GM12878 (cell line): ENCODE results near the gene CATSPER4. TPM values are rescaled to one million over a fixed set of nuclear protein-coding genes. Genes with fewer than 3 reads are reported as not detected.
A peak's percentile ranks its signal among the peaks of the same experiment; 100 is the strongest.

Experiments
- ATAC-seq: fragments of 200-7000 bp; cut with Tn5 transposase; 3 replicates; pipeline ENCODE4 v1.9.1; 2020; ENCODE audit warnings: mild to moderate bottlenecking, moderate library complexity
- BruUV-seq: library from RNA; stranded (reverse); fragments of 400-500 nt; replicated peaks from 2 replicates; lab custom pipeline; 2021; lab: Mats Ljungman, UMichigan
- CTCF ChIA-PET: fragments of 300-600 bp; sonication (Branson Sonifier 250); formaldehyde crosslinking; extraction: SDS; loops from one replicate; lab custom pipeline; 2021; ENCODE audit warnings: inconsistent platforms; lab: Yijun Ruan, JAX
- POLR2A ChIA-PET: fragments of 350-600 bp; formaldehyde crosslinking; extraction: SDS; loops from one replicate; lab custom pipeline; 2021; ENCODE audit warnings: inconsistent platforms; lab: Charles Lee
- RAD21 ChIA-PET: fragments of 300-600 bp; sonication (Branson Sonifier 250); formaldehyde crosslinking; loops from one replicate; lab custom pipeline; 2023; ENCODE audit warnings: antibody characterized with exemption; ENCODE audit not compliant: unreplicated experiment; lab: Charles Lee
- SMC1A ChIA-PET: fragments of 300-600 bp; sonication (Branson Sonifier 250); formaldehyde crosslinking; loops from one replicate; lab custom pipeline; 2023; ENCODE audit not compliant: unreplicated experiment, uncharacterized antibody; lab: Charles Lee
- DNase-seq: peaks from one replicate; pipeline ENCODE4 v3.0.0-alpha.2; 2011; ENCODE audit warnings: low read depth, low spot score
- FAIRE-seq: peaks from 3 replicates; lab custom pipeline; 2011; peaks lifted over from hg19 to GRCh38; lab: Jason Lieb, UNC
- H2AFZ ChIP-seq: 2 replicates; pipeline ENCODE4 v1.6.0; 2011; ENCODE audit warnings: low read depth, low read length, control low read depth; ENCODE audit not compliant: control insufficient read depth
- H3K27ac ChIP-seq: 2 replicates; pipeline ENCODE4 v1.5.1; 2011; ENCODE audit warnings: control low read depth; ENCODE audit not compliant: control insufficient read depth, insufficient read depth
- H3K27me3 ChIP-seq, 2 experiments: replicated peaks in 1 of 2; 2 replicates each; pipeline versions ENCODE4 v1.6.0 to v1.6.1; 2011; ENCODE audit warnings: low read length in 1 of 2; ENCODE audit not compliant: control insufficient read depth in 2 of 2, insufficient read depth in 2 of 2
- H3K36me3 ChIP-seq, 2 experiments: 2 replicates each; pipeline ENCODE4 v1.5.1; 2011; ENCODE audit warnings: low read length in 1 of 2; ENCODE audit not compliant: control insufficient read depth in 2 of 2, insufficient read depth in 2 of 2
- H3K4me1 ChIP-seq: 2 replicates; pipeline ENCODE4 v1.6.1; 2011; ENCODE audit warnings: mild to moderate bottlenecking, low read length, moderate library complexity, mixed read lengths; ENCODE audit not compliant: control insufficient read depth, insufficient read depth
- H3K4me2 ChIP-seq: 2 replicates; pipeline ENCODE4 v1.6.0; 2011; ENCODE audit warnings: control low read depth; ENCODE audit not compliant: control insufficient read depth, insufficient read depth
- H3K4me3 ChIP-seq: fragments of 200-600 bp; sonication (generic); 2 replicates; pipeline ENCODE4 v1.5.1; 2016
- H3K79me2 ChIP-seq: 2 replicates; pipeline ENCODE4 v1.6.0; 2011; ENCODE audit warnings: low read length; ENCODE audit not compliant: control insufficient read depth, insufficient read depth
- H3K9ac ChIP-seq: 2 replicates; pipeline ENCODE4 v1.8.0; 2011; ENCODE audit warnings: low read length, control low read depth, mixed read lengths; ENCODE audit not compliant: control insufficient read depth, insufficient read depth
- H3K9me3 ChIP-seq: replicated peaks from 3 replicates; pipeline ENCODE4 v1.5.1; 2011; ENCODE audit warnings: mild to moderate bottlenecking, low read length; ENCODE audit not compliant: control insufficient read depth, insufficient read depth
- H4K20me1 ChIP-seq: 2 replicates; pipeline ENCODE4 v1.6.0; 2011; ENCODE audit not compliant: control insufficient read depth, insufficient read depth
- NFYB ChIP-seq: IDR thresholded peaks from 2 replicates; pipeline ENCODE4 v1.6.1; 2011; ENCODE audit warnings: low read depth, mild to moderate bottlenecking, low read length, improper control_type of control experiment, moderate library complexity; ENCODE audit not compliant: insufficient read depth
- WGBS: methylation state at CpG from one replicate; pipeline ENCODE4 v1.1.6; 2016; ENCODE audit warnings: low lambda C conversion rate; ENCODE audit not compliant: insufficient replicate concordance, insufficient coverage; ENCODE audit errors: missing lambda C conversion rate; 5-methylcytosine and 5-hydroxymethylcytosine counted together
- in situ Hi-C: fragments of 300-500 bp; cut with MboI; formaldehyde crosslinking; loops from 9 replicates; pipeline ENCODE4 v1.14.3; 2018; ENCODE audit warnings: mixed read lengths
- intact Hi-C: fragments of 100-400 bp; cut with micrococcal nuclease; formaldehyde crosslinking; loops from one replicate; pipeline ENCODE4 v1.14.2; 2022; ENCODE audit not compliant: unreplicated experiment
- polyA plus RNA-seq, 11 experiments: library from polyadenylated mRNA; depleted of rRNA in 4 of 11; unstranded in 6 of 11; stranded (reverse) in 5 of 11; fragments of >200 nt; fragmentation: Nextera tagmentation in 4 of 11; fragmentation: Illumina TruSeq in 1 of 11; extraction: Ambion mirVana in 4 of 11; extraction: Trizol in 1 of 11; gene quantifications; 1 replicate in 1 of 11; 2 replicates in 10 of 11; pipeline versions ENCODE4 v1.2.1 to v1.2.3, GENCODE V29; 2011 to 2016; ENCODE audit warnings: inconsistent platforms in 2 of 11, missing spikeins in 2 of 11, low read depth in 1 of 11
- total RNA-seq, 4 experiments: library from RNA; depleted of rRNA in 3 of 4; stranded (reverse); fragments of >200 nt in 3 of 4; fragmentation: Illumina TruSeq in 1 of 4; extraction: Trizol in 1 of 4; gene quantifications; 2 replicates each; pipeline versions ENCODE4 v1.2.1 to v1.2.3, GENCODE V29; 2013 to 2021
- TF ChIP-seq, protein P1 (sequence below): fragments of 450-650 bp; formaldehyde crosslinking; IDR thresholded peaks from 2 replicates; pipeline ENCODE4 v1.4.0; 2022; ENCODE audit warnings: mild to moderate bottlenecking, moderate library complexity

CATSPER4 gene
- total and polyA plus RNA-seq, 10 of the 15 experiments (the other 5 are each of a cell fraction or from before 2014, with no cell fraction given), result 0.13 TPM; not detected in 9

DNA sequence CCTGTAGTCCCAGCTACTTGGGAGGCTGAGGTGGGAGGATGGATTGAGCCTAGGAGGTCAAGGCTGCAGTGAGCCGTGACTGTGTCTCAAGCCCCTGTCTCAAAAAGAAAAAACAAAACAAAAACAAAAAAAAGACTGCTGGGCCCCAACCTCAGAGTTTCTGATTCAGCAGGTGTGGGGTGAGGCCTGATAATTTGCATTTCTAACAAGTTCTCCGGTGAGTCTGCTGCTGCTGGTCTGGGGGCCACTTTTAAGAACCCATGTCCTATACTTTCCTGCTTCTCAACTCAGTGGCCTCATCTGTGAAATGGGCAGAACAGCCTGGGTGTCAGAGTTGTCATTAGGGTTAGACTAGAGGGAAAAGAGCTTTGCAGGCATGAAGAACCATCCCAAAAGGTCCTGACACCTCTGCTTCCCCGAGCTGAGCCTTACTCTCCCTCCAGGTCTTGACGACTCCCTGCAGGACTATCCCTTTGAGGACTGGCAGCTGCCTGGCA lies 10.3 kb upstream of the CATSPER4 start:
- Histone ChIP-seq H3K27me3 (no peaks in the 10 kb centered on the region), H4K20me1 (no peaks in the 10 kb centered on the region), H3K9me3 (no peaks in the 10 kb centered on the region), H3K4me3 (no peak overlapping the region), H3K9ac (no peak overlapping the region), H3K27ac (no peak overlapping the region), H2AFZ (no peak overlapping the region), H3K4me1 (peaks cover 10% of the 10 kb centered on the region), H3K4me2 (no peak overlapping the region), H3K36me3 (no peaks in the 10 kb centered on the region), H3K79me2 (no peaks in the 10 kb centered on the region)
- BruUV-seq, result no TSS peak
- intact Hi-C loops (no loop called here), in situ Hi-C loops (no loop called here)
- 3% methylated on average over 4 of the region's 4 CpGs for WGBS
- no peak for TF ChIP-seq NFYB
- TF ChIP-seq, protein P1, sequence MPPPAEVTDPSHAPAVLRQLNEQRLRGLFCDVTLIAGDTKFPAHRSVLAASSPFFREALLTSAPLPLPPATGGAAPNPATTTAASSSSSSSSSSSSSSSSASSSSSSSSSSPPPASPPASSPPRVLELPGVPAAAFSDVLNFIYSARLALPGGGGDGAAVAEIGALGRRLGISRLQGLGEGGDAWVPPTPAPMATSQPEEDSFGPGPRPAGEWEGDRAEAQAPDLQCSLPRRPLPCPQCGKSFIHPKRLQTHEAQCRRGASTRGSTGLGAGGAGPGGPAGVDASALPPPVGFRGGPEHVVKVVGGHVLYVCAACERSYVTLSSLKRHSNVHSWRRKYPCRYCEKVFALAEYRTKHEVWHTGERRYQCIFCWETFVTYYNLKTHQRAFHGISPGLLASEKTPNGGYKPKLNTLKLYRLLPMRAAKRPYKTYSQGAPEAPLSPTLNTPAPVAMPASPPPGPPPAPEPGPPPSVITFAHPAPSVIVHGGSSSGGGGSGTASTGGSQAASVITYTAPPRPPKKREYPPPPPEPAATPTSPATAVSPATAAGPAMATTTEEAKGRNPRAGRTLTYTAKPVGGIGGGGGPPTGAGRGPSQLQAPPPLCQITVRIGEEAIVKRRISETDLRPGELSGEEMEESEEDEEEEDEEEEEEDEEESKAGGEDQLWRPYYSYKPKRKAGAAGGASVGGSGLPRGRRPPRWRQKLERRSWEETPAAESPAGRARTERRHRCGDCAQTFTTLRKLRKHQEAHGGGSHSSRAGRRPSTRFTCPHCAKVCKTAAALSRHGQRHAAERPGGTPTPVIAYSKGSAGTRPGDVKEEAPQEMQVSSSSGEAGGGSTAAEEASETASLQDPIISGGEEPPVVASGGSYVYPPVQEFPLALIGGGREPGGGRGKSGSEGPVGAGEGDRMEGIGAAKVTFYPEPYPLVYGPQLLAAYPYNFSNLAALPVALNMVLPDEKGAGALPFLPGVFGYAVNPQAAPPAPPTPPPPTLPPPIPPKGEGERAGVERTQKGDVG (CRISPR knock-in tag), result no peak
- ChIA-PET SMC1A (no interaction called here), RAD21 (no interaction called here), POLR2A (no interaction called here), CTCF (interaction anchor here (0.7 to 2.1 kb wide), 3 partner anchors 10 to 54 kb away, joined by 3 to 6 read pairs (median 4); partner anchors contain the start of genes CEP85 and ZNF593)
- FAIRE-seq (peak; percentile 54), DNase-seq (no peak), ATAC-seq (peak; percentile 33; the same call in 1 of the 3 replicates)
